ENCODE data around the gene VSIR.

Gene VSIR

DNA sequence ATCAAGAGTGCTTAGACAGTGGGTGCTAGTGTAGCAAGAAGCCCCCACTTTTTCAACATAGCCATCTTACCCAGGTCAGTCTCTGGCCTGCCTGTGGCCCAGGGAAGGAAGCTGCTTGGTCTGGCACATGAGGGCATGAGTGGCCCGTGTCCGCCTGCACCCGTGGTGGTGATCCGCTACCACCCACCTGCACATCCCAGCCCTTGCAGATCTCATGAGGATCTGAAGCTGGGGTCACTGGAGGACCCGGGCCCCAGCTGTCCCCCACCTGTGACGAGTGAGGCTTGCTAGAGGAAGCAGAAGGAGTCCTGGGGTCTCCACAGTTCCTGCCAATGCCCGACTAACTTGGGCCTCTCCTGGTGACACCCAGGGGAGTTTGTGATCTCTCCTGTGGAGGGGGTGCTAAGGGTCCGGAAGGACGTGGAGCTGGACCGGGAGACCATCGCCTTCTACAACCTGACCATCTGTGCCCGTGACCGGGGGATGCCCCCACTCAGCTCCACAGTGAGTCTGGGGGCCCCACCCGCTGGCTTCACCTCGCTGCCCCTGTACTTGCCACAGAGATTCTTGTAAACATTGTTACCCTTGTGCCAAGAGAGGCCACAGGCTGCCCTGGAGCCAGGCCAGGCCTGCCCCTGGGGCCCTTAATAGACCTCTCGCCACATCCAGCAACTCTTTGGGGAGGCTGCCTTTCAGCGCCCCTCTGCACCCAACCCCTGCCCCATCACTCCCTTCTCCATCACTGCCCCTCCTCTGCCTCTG lies 10.8 kb upstream of the VSIR start:
- in situ Hi-C loops (cut with HindIII; ENCODE audit: low sequenced_read_pairs): no loop called here

DNA sequence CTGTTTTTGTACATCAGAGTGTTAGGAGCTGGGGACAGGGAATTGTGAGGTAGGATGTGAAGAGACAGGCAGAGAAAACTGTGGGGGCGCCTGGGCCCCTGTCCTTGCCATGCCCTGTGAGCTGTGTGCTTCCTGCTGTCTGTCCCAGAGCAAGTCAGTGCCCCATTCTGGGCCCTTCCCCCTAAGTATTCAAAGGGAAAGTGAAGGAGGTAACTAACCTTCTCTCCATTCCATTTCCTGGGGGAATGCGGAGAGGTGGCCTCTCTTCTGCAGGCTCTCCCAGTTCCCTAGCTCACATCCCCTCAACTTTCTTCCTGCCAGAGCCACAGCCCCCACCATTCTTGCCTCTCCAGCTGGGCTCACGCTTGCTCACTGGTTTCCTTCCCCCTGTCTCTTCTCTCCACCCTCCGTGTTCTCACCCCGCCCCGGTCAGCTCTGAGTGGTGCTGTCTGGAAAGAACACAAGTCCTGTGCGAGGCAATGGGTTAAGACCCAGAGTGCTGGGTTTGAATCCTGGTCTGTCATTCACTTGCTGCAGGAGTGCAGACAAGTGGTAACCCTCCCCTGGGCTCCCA lies 9.7 kb upstream of the VSIR start:
- in situ Hi-C loops (cut with HindIII; ENCODE audit: low sequenced_read_pairs): no loop called here

DNA sequence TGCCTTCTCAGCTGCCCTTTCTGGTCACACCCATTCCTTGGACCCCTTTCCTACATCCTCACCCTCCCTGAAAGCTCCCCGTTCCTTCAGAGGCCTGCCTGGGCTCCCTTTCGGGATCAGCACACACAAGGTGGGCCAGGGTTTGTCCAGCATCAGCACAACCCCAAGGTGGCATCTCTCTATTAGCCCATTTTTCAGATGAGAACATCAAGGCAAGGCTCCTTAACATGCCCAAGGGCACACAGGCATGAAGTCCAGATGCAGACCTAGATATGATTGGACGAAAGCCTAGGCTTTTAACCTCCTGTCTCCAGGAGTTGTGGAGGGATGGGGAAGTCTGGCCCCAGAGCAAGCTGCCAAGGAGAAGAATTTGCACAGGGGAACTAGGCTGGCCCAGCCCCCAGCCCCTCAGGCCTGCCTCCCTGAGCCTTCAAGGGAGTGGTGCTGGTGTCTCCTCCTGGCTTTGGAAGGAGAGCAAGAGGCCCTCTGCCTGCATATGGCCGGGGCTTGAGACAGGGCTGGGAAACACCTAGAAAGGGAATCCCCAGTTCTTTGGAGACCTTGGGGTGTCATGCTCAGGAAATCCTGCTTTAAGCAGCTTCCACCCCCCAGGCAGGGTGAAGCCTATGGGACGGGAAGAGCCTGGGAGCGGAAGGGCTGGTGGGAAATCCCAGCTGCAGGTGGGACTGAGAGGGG lies 9.0 kb upstream of the VSIR start:
- in situ Hi-C loops (cut with HindIII; ENCODE audit: low sequenced_read_pairs): no loop called here

DNA sequence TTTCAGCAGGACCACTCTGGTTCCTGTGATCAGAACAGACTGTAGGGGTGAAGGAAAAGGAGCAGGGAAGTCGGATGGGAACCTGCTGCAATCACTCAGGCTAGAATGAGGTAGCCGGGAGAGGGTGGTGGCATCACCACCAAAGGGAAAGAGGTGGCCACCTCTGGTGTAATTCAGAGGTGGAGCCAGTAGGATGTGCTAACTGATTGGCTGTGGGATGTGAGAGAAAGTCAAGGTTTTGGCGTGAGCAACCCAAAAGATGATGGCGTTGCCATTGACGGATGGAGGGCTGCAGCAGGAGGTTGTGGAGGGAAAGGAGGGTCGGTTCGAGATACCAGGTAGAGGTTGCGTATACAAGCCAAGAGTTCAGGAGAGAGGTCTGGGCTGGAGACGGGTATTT lies 7.4 kb upstream of the VSIR start:
- in situ Hi-C loops (cut with HindIII; ENCODE audit: low sequenced_read_pairs): no loop called here

DNA sequence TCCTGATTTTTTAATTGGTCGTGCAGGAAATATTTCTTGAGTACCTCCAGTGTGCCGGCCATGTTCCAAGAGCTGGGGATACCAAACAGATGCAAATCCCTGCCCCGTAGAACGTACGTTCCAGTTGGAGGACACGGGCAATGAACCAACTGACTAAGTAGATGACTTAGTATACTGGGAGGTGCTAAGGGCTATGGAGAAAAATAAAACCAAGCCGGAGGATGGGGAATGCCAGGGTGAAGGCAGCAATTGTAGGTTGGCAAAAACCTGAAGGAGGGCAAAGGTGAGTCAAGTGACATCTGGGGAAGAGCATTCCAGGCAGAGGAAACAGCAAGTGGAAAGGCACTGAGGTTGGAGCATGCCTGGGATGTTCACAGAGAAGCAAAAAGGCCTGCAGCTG lies 6.8 kb upstream of the VSIR start:
- in situ Hi-C loops (cut with HindIII; ENCODE audit: low sequenced_read_pairs): no loop called here

DNA sequence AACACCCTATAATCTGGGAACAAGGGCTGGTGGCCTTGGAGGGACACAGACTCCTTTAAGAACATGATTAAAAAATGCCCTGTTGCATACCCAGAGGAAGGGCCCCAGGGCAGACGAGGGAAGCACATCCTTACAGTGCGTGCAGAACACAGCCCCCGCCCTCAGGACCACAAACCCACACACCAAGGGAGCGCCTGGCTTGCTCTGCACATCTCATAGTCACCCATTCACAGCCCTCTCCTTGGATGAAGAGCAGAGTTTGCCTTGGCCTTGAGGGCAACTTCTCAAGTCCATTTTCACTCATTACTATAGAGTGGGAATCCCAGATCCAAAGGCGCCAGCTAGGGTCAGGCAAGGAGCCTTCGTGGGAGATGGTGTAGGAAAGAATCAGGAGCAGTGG lies 6.3 kb upstream of the VSIR start:
- in situ Hi-C loops (cut with HindIII; ENCODE audit: low sequenced_read_pairs): no loop called here

DNA sequence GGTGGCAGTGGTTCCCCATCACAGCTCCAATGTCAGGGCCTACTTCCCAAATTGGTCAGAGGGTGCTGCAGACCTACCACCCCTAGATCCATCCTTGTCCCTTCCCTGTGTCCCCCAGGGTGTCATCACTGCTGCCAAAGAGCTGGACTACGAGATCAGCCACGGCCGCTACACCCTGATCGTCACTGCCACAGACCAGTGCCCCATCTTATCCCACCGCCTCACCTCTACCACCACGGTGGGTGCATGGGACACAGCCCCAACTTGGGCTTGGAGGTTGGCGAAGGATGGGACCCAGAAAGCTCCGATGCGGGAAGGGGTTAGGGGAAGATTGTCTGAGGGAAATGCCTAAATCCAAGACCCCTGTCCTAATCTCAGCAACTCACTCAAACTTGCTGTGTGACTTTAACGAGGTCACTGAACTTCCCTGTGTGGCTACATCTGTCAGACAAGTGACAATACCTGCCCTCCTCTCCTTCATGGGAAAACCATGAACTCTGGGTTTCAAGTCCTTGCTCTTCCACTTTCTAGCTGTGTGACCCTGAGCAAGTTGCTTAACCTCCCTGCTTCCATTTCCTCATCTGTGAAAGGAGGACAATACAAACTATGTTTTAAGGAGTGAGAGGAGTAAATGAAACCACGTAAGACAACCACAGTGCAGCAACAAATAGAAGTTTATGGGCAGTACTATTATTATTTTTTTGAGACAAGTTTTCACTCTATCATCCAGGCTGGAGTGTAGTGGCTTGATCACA lies 4.9 kb upstream of the VSIR start:
- in situ Hi-C loops (cut with HindIII; ENCODE audit: low sequenced_read_pairs): no loop called here

DNA sequence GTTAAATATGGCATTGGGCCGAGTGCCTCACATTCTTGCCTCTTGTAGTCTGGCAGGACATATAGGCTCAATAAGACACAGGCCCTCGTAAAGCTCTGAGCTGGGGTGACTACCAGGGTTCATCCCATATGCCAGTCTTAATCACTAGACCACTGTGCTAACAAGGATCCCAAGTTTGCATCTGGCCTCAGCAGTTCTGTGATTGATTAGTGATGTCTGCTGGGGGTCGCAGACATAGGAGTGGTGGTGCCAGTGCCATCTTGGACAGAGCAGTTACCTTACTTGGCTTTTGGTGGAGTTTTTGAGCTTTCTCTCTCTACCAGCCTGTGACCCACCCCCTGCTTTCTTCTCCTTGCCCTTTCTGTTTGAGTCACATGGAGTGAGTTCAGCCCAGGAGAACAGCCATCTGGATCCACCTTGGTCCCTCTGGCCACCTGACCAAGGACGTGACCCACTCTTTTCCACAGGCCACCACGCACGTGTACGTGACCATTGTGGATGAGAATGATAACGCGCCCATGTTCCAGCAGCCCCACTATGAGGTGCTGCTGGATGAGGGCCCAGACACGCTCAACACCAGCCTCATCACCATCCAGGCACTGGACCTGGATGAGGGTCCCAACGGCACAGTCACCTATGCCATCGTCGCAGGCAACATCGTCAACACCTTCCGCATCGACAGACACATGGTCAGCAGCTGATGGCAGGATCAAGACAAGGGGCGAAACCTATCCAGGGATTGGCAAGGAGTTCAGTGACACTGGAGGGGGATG lies 4.1 kb upstream of the VSIR start:
- in situ Hi-C loops (cut with HindIII; ENCODE audit: low sequenced_read_pairs): no loop called here

DNA sequence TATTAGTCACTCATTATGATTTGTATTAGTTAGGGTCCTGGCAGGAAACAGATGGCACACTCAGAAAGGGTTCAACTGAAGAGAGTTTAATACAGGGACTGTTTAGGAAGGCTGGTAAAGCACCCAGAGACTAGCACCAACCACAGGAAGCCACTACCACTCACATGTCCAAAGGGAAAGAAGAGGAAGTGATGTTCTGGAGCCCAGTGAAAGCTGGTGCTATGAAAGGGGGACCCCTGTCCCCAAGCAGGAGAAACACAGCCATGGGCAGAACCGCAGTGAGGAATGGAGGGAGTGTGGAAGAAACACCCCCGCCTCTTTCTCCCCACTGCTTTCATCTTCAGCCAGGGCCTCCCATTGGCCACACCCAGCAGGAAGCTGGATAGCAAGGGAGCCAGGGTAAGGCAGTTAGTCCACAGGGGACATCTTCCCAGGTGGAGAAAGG lies 3.2 kb upstream of the VSIR start:
- in situ Hi-C loops (cut with HindIII; ENCODE audit: low sequenced_read_pairs): no loop called here

DNA sequence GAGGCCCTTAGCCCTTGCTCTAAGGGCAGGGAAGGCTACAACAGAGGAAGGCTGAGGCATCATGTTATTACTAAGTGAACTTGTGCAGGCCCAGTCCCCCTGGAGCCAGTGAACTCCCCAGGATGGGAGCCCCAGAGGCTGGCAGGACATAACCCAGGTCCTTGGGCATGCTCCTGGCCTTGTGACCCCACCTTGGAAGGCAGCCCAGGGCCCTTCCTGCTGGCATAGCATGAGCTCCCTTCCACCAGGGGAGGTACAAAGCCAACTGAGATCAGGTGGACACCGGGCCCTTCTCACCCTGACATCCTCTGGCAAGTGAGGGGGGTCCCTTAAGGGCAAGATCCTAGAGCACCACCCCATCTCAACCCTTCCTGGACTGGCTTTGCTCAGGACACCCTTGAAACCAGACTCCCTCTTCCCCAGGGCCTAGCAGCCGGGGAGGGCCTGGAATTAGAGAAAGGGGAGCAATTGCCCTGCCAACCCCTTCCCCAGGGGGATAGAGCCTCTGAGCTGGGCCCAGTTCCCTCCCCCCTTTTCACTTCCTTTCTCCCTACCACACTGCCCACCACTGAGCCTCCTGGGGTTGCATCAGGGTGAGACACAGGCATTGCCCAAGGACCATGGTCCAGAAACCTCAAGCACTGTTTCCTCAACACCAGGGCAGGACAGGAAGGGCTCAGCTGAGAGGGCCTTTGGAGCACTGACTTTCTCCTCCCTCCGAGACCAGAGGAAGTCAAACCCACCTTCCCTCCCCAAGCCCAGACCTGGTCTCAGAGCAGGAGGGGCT lies 1.8 kb upstream of the VSIR start:
- in situ Hi-C loops (cut with HindIII; ENCODE audit: low sequenced_read_pairs): no loop called here

DNA sequence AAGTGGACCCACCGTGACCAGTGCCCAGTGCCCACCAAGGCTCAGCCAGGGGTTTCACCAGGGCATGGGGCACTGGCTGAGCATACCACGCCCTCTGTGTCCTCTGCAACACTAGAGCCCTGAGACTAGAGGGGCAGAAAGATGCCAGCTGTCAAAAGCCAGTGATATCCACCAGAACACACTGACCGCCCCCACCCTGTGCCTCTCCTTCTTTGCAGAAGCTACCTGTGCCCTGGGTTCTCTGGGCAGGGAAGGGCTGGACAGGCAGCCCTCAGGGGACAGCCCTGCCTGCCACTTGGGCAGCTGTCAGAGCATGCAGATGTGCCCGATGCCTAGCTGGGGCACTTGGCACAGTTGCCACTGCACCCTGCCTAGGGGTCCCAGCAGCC lies 494 bp downstream of the VSIR start:
- in situ Hi-C loops (cut with HindIII; ENCODE audit: low sequenced_read_pairs): no loop called here

DNA sequence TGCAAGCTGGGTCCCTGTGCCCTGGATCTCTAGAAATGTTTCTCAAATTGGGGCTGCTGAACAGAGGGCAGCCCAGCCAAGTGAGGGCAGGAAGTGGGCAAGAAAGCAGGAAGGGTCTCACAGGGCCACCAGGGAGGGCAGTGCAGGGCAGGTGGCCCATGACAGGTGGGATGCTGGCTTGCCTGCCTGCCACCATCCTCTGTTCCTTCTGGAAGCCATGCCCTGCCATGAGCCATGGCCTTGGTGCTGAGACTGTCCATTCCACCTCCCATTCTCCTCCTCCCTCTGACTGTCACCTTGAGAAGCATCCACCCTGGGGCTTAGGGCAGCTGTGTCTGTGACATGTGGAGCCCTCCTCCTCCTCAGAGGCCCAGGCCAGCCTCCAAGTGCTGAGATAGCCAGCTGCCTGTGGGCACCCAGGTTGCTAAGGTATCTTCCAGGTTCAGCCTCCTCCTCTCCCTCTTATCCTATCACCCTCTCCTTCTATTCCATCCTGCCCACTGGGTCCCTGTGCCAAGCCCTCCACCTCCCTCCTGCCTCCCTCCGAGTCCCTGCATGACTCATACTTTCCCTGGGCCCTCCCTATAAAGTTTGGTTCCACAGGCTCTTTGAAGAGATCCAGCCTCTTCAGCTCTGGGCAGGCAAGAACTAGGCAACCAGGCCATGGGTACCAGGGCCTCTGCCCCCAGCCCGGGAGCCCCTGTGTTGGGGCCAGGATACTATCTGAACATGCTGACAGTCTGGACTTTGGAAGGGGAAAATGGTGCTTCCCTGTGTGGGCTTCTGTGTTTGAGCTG lies 1.3 kb downstream of the VSIR start:
- in situ Hi-C loops (cut with HindIII; ENCODE audit: low sequenced_read_pairs): no loop called here

DNA sequence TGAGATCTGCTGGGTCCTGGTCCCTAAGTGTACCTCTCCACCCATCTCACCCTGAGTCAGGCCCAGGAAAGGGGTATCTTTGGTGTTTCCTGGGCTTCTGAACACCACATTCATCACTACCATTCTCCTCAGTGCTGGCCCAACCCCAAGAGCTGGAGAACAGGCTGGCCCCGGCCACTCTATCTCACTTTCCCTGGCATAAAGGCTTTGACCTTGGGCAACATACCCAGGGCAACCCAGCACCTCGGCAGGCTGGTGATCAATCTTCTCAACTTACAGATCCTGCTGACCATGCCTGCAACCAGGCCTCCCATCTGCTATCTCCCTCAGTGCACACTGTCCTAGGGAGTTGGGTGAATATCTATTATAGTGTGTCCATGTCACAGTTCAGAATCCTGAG lies 2.1 kb downstream of the VSIR start:
- in situ Hi-C loops (cut with HindIII; ENCODE audit: low sequenced_read_pairs): no loop called here

DNA sequence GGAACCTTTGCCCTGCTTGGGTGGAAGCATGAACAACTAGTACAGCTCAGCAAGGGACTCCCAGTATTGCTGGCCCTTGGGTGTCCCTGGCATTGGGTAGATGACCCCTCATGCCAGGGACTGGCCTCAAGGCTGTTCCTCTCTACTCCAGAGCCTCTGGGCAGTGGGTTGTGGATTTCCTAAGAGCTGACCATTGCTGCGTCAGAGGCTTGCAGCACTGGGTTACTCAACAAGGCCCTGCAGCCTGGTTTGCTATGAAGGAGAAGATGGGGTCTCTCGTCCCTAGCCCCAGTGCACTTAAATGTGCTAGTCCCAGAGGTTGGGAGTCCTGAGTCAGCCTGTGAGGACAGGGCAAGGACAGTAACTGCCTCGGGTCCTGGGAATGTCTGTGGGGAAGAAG lies 2.5 kb downstream of the VSIR start:
- in situ Hi-C loops (cut with HindIII; ENCODE audit: low sequenced_read_pairs): no loop called here

DNA sequence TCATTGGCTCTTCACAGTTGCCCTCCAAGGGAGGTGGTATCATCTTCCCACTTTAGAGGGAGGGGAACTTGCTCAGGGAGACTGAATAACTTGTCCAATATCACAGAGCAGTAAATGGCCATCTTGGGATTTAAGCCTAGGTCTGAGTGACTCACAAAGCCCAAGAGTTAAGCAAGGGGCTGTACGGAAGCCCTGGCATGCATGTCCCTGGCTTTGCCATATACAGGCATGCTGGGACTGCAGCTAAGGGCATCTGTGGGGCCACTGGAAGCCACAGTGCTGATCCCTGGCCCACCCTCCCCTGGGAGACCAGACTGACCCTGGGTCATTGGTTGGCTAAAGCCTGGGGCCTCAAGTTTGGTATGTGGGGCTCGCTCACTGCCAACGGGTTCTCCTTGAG lies 3.1 kb downstream of the VSIR start:
- in situ Hi-C loops (cut with HindIII; ENCODE audit: low sequenced_read_pairs): no loop called here

DNA sequence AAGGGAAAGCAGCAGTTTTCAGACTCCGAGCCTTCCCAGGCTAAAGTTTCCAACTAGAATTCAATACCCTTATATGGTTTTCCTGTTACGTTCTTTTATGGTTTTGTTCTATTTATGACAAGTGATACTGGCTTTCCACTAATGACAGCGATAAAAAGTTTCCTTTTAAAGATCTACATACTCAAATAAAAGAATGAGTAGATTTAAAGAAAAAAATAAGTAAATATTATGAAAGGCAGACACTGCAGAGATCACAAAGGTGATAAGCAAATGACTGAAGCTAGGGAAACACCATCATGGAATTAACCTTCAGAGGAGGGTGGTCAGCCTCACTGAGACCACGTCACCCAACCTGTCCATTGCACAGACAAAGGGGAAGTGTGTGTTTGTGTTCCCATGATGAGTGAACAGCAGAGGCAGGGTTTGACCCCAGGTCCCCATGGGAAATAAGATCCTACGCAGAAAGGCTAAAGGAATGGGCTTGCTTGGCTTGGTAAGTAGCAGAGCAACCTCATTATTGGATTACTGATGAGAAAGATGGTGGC lies 4.0 kb downstream of the VSIR start:
- in situ Hi-C loops (cut with HindIII; ENCODE audit: low sequenced_read_pairs): loop anchor here (5.0 kb wide), 1 partner anchor 47 kb away; no protein-coding TSS in a partner anchor

DNA sequence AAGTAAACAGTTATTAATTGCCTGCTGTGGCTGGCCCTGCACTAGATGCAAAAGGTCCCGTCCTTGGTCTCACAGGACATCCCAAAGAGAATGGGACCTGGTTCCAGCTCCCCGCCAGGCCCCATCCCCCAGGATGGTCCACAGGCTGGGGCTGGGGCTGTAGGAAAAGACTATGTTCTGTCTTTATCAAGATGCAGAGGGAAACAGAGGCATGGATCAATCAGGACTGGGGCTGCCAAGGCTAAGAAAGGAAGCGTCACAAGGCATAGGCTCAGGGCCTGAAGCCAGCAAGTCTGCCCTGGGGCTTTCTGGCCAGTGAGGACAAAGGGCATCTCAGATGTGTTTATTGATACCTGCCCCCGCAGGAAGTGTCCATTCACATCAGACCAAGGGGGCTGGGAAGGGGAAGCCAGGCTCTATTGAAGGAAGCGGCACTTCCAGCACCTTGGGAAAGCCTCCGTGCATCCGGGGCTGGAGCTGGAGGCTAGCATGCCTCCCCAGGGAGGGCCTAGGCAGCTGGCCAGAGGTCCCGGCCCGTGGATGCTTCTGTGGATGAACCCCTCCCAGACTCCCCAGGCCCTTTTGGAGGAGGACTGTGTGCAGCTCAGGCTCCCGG lies 5.8 kb downstream of the VSIR start:
- in situ Hi-C loops (cut with HindIII; ENCODE audit: low sequenced_read_pairs): loop anchor here (5.0 kb wide), 1 partner anchor 45 kb away; no protein-coding TSS in a partner anchor

DNA sequence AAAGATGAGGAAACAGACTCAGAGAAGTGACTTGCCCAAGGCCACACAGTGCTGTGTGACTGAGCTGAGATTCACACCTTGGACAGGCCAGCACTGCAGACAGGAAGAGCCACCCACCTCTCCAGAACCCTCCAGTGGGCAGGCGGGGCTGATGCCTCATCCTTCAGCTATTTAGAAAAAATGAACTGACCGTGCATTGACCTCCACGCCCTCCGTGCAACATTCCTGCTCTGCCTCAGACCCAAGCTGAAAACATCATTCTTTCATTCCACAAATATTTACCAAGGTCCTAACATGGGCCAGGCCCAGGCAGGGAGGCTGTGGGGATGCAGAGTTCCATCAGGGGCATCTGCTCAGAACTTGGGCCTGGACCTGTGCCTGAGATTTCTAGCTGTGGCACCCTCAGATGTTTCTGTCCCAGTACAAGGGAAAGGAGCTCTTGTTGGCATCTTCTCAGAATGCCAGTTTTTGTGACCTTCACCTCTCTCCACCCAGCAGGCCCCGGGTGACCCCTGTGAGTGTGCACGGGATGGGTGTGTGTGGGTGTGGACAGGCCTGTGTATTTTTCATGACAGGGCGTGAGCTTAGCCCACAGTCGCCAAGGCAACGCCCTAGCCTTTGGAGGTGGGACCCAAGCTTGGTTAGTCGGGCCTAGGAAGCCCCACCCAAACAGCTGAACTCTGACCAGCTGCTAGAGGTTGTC lies 6.5 kb downstream of the VSIR start:
- in situ Hi-C loops (cut with HindIII; ENCODE audit: low sequenced_read_pairs): loop anchor here (5.0 kb wide), 1 partner anchor 45 kb away; no protein-coding TSS in a partner anchor

Data from endothelial cell of hepatic sinusoid (primary cell).